H1 (cell line): ENCODE results near the gene BPGM. TPM values are rescaled to one million over a fixed set of nuclear protein-coding genes. Genes with fewer than 3 reads are reported as not detected.

Source experiments
- CTCF ChIA-PET: fragments of 300-600 bp; sonication (Branson Sonifier 250); formaldehyde crosslinking; loops from one replicate; lab custom pipeline; 2021; ENCODE audit not compliant: partially characterized antibody; lab: Charles Lee
- POLR2A ChIA-PET: fragments of 300-600 bp; sonication (Branson Sonifier 250); formaldehyde crosslinking; loops from one replicate; lab custom pipeline; 2021; ENCODE audit warnings: inconsistent platforms; ENCODE audit not compliant: partially characterized antibody; lab: Charles Lee
- DNase-seq, 2 experiments: peaks; one replicate each; pipeline versions ENCODE4 v3.0.0 to v3.0.0-alpha.2; 2010 to 2022; ENCODE audit warnings: low spot score in 2 of 2, low read depth in 1 of 2, mixed read lengths in 1 of 2
- FAIRE-seq: peaks from 2 replicates; lab custom pipeline; 2011; peaks lifted over from hg19 to GRCh38; lab: Jason Lieb, UNC
- H2AFZ ChIP-seq: 2 replicates; pipeline ENCODE4 v1.8.1; 2012; ENCODE audit warnings: low read length, inconsistent platforms
- H2AK5ac ChIP-seq: 2 replicates; pipeline ENCODE4 v1.6.1; 2013; ENCODE audit warnings: low read depth, low read length
- H2BK120ac ChIP-seq: replicated peaks from 2 replicates; pipeline ENCODE3; 2013; ENCODE audit warnings: low read depth, low read length, inconsistent platforms
- H2BK12ac ChIP-seq: 2 replicates; pipeline ENCODE4 v1.6.1; 2013; ENCODE audit warnings: low read depth, low read length
- H2BK15ac ChIP-seq: 2 replicates; pipeline ENCODE4 v1.6.1; 2013; ENCODE audit warnings: low read length
- H2BK20ac ChIP-seq: 2 replicates; pipeline ENCODE4 v1.6.1; 2013; ENCODE audit warnings: low read length
- H2BK5ac ChIP-seq: 2 replicates; pipeline ENCODE4 v1.6.1; 2013; ENCODE audit warnings: low read depth, low read length
- H3K14ac ChIP-seq: 2 replicates; pipeline ENCODE4 v1.6.1; 2013; ENCODE audit warnings: inconsistent platforms; ENCODE audit not compliant: insufficient read length
- H3K18ac ChIP-seq: 2 replicates; pipeline ENCODE4 v1.6.1; 2013; ENCODE audit warnings: low read length; ENCODE audit errors: extremely low read depth
- H3K23ac ChIP-seq: 2 replicates; pipeline ENCODE4 v1.6.1; 2013; ENCODE audit warnings: inconsistent platforms; ENCODE audit not compliant: insufficient read length
- H3K23me2 ChIP-seq: 2 replicates; pipeline ENCODE4 v1.6.1; 2013; ENCODE audit warnings: low read depth, low read length
- H3K27ac ChIP-seq: 2 replicates; pipeline ENCODE4 v1.6.1; 2011; ENCODE audit warnings: low read depth, low read length, inconsistent platforms
- H3K27me3 ChIP-seq, 4 experiments: replicated peaks in 1 of 4; 1 replicate in 1 of 4; 2 replicates in 3 of 4; pipeline versions ENCODE4 v1.6.1 to v1.8.1; 2011 to 2013; ENCODE audit warnings: low read length in 3 of 4, mild to moderate bottlenecking in 3 of 4, inconsistent platforms in 2 of 4, mixed read lengths in 2 of 4, moderate library complexity in 1 of 4; ENCODE audit not compliant: control insufficient read depth in 3 of 4, insufficient read depth in 3 of 4; ENCODE audit errors: extremely low read depth in 1 of 4
- H3K36me3 ChIP-seq, 4 experiments: 2 replicates each; pipeline versions ENCODE4 v1.6.1 to v1.8.1; 2011 to 2013; ENCODE audit warnings: mild to moderate bottlenecking in 4 of 4, low read length in 3 of 4, moderate library complexity in 2 of 4, control low read depth in 1 of 4, inconsistent platforms in 1 of 4; ENCODE audit not compliant: insufficient read depth in 4 of 4, control insufficient read depth in 2 of 4
- H3K4ac ChIP-seq: replicated peaks from 2 replicates; pipeline ENCODE3; 2013; ENCODE audit warnings: low read length, low read depth, mixed read lengths, inconsistent platforms; ENCODE audit not compliant: insufficient read length
- H3K4me1 ChIP-seq, 4 experiments: replicated peaks in 1 of 4; 1 replicate in 1 of 4; 2 replicates in 3 of 4; pipeline versions ENCODE4 v1.6.1 to v1.8.1; 2011 to 2013; ENCODE audit warnings: low read length in 3 of 4, inconsistent platforms in 2 of 4, mixed read lengths in 1 of 4; ENCODE audit not compliant: insufficient read depth in 4 of 4, control insufficient read depth in 3 of 4
- H3K4me2 ChIP-seq, 2 experiments: 2 replicates each; pipeline versions ENCODE4 v1.6.1 to v1.8.1; 2011 to 2013; ENCODE audit warnings: low read depth in 2 of 2, low read length in 2 of 2, control low read depth in 1 of 2, inconsistent platforms in 1 of 2, mild to moderate bottlenecking in 1 of 2; ENCODE audit not compliant: insufficient read depth in 1 of 2
- H3K4me3 ChIP-seq, 4 experiments: fragments of 200-600, 300-600 bp in 1 of 4; sonication (generic), shearing (Covaris generic), sonication (Bioruptor Twin) in 1 of 4; 2 replicates each; pipeline versions ENCODE4 v1.5.1 to v1.8.1; 2011 to 2016; ENCODE audit warnings: low read length in 4 of 4, low read depth in 3 of 4, control low read depth in 2 of 4, inconsistent platforms in 2 of 4, mild to moderate bottlenecking in 2 of 4, mixed read lengths in 1 of 4, moderate library complexity in 1 of 4; ENCODE audit not compliant: insufficient read depth in 2 of 4; ENCODE audit errors: extremely low read depth in 1 of 4
- H3K56ac ChIP-seq: replicated peaks from 2 replicates; pipeline ENCODE3; 2013; ENCODE audit warnings: low read depth, mild to moderate bottlenecking, mixed read lengths, low read length, inconsistent platforms; ENCODE audit not compliant: insufficient read length
- H3K79me1 ChIP-seq: 2 replicates; pipeline ENCODE4 v1.6.1; 2013; ENCODE audit warnings: low read depth, low read length, control low read depth
- H3K79me2 ChIP-seq, 2 experiments: 2 replicates each; pipeline versions ENCODE4 v1.6.1 to v1.8.1; 2012 to 2013; ENCODE audit warnings: low read length in 2 of 2, mild to moderate bottlenecking in 2 of 2, inconsistent platforms in 1 of 2; ENCODE audit not compliant: insufficient read depth in 2 of 2, control insufficient read depth in 1 of 2
- H3K9ac ChIP-seq, 4 experiments: replicated peaks in 1 of 4; 1 replicate in 1 of 4; 2 replicates in 3 of 4; pipeline versions ENCODE4 v1.6.1 to v1.8.1; 2011 to 2013; ENCODE audit warnings: low read depth in 3 of 4, low read length in 3 of 4, control low read depth in 2 of 4, mild to moderate bottlenecking in 2 of 4, moderate library complexity in 2 of 4, inconsistent platforms in 1 of 4; ENCODE audit errors: extremely low read depth in 1 of 4
- H3K9me3 ChIP-seq, 2 experiments: 2 replicates each; pipeline versions ENCODE4 v1.6.1 to v1.8.1; 2012 to 2013; ENCODE audit warnings: mild to moderate bottlenecking in 2 of 2, moderate library complexity in 2 of 2, control low read depth in 1 of 2, inconsistent platforms in 1 of 2, low read depth in 1 of 2, low read length in 1 of 2, mixed read lengths in 1 of 2; ENCODE audit not compliant: insufficient read depth in 2 of 2
- H4K20me1 ChIP-seq, 2 experiments: replicated peaks in 1 of 2; 2 replicates each; pipeline versions ENCODE3 to v1.8.1; 2011 to 2013; ENCODE audit warnings: inconsistent platforms in 2 of 2, low read length in 2 of 2, mild to moderate bottlenecking in 1 of 2; ENCODE audit not compliant: insufficient read depth in 2 of 2, control insufficient read depth in 1 of 2
- H4K5ac ChIP-seq: 2 replicates; pipeline ENCODE4 v1.6.1; 2013; ENCODE audit warnings: low read length, low read depth, mixed read lengths, inconsistent platforms; ENCODE audit not compliant: insufficient read length
- H4K8ac ChIP-seq: 2 replicates; pipeline ENCODE4 v1.8.0; 2013; ENCODE audit warnings: mild to moderate bottlenecking, moderate library complexity, low read length, inconsistent platforms; ENCODE audit not compliant: insufficient read depth; ENCODE audit errors: extremely low read depth
- H4K91ac ChIP-seq: replicated peaks from 2 replicates; pipeline ENCODE3; 2013; ENCODE audit warnings: low read length, mixed read lengths, inconsistent platforms; ENCODE audit not compliant: insufficient read length
- ATF2 ChIP-seq: IDR thresholded peaks from 2 replicates; pipeline ENCODE4 v1.6.1; 2012; ENCODE audit warnings: low read length, inconsistent platforms
- CREB1 ChIP-seq: IDR thresholded peaks from 2 replicates; pipeline ENCODE4 v1.6.1; 2012; ENCODE audit warnings: inconsistent platforms
- EP300 ChIP-seq, 2 experiments: IDR thresholded peaks; 1 replicate in 1 of 2; 2 replicates in 1 of 2; pipeline ENCODE4 v1.6.1; 2011 to 2012; ENCODE audit warnings: low read depth in 2 of 2, low read length in 2 of 2, mild to moderate bottlenecking in 2 of 2, borderline replicate concordance in 1 of 2, inconsistent platforms in 1 of 2, moderate library complexity in 1 of 2
- FOSL1 ChIP-seq: IDR thresholded peaks from 2 replicates; pipeline ENCODE4 v1.6.1; 2011; ENCODE audit warnings: mild to moderate bottlenecking, low read depth, low read length, moderate library complexity; ENCODE audit not compliant: insufficient read depth
- MAFK ChIP-seq: IDR thresholded peaks from 2 replicates; pipeline ENCODE4 v1.6.1; 2012; ENCODE audit warnings: low read depth, mild to moderate bottlenecking, improper control_type of control experiment, low read length
- POLR2AphosphoS5 ChIP-seq: IDR thresholded peaks from 2 replicates; pipeline ENCODE4 v1.6.1; 2011; ENCODE audit warnings: low read depth, low read length
- WGBS, 2 experiments: shearing (Covaris generic) in 1 of 2; methylation state at CpG; one replicate each; pipeline versions ENCODE4 v1.1.6 to v1.1.7; 2013 to 2015; ENCODE audit warnings: low lambda C conversion rate in 2 of 2, mixed read lengths in 2 of 2, inconsistent platforms in 1 of 2, low coverage in 1 of 2, missing lambda C conversion rate in 1 of 2; ENCODE audit not compliant: insufficient replicate concordance in 2 of 2, insufficient coverage in 1 of 2, insufficient read length in 1 of 2; ENCODE audit errors: extremely low coverage in 1 of 2, missing lambda C conversion rate in 1 of 2; 5-methylcytosine and 5-hydroxymethylcytosine counted together
- polyA plus RNA-seq, 7 experiments: library from polyadenylated mRNA; depleted of rRNA in 3 of 7; stranded (reverse) in 5 of 7; unstranded in 2 of 7; fragments of >200 nt in 5 of 7; fragments of 200-250 nt in 2 of 7; gene quantifications; 1 replicate in 5 of 7; 2 replicates in 1 of 7; 4 replicates in 1 of 7; pipeline versions ENCODE4 v1.2.1 to v1.2.3, GENCODE V29; 2011 to 2013; ENCODE audit warnings: missing spikeins in 2 of 7, mixed read lengths in 2 of 7
- total RNA-seq: library from RNA; stranded (reverse); fragmentation: NEBNext Ultra II Directional; extraction: Animal tissue kit (Norgen Biotek cat#: 25700); gene quantifications from 2 replicates; pipeline ENCODE4 v1.2.1, GENCODE V29; 2021

The BPGM gene
- total and polyA plus RNA-seq, 2 of the 8 experiments (the other 6 are each of a cell fraction or from before 2014, with no cell fraction given): 9.7 to 15.3 TPM

DNA sequence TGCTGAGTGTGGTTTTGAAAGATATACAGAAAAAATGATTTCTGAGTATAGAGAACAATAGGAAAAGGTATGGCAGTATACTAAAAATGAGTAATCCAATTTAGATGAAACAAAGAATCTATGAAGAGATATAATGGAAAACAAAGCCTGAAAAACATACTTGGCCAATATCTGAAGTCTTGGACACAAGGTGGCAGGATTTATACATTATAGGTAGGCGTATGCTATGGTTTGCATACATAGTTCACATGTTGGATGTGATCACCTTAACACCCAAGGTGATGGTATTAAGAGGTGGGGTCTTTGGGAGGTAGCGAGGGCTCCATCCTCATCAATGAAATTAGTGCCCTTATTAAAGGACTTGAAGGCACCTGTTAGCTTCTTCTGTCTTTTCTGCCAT is 34.5 kb upstream of the BPGM start:
- no peak overlapping the region for H4K5ac ChIP-seq
- no peak overlapping the region for H3K14ac ChIP-seq
- ChIA-PET CTCF (interaction anchor here (0.6 to 1.9 kb wide), 5 partner anchors 10 to 191 kb away, joined by 3 to 5 read pairs (median 4); no protein-coding TSS in a partner anchor), POLR2A (no interaction called here)
- no peak overlapping the region for H2BK120ac ChIP-seq
- no peaks in the 10 kb centered on the region for H3K79me2 ChIP-seq
- no peaks in the 10 kb centered on the region for H3K23me2 ChIP-seq
- no peak overlapping the region for H2BK5ac ChIP-seq
- H3K79me1 ChIP-seq: no peaks in the 10 kb centered on the region
- no peak overlapping the region for H2BK20ac ChIP-seq
- H3K9ac ChIP-seq: no peak overlapping the region
- no peak overlapping the region for H3K27ac ChIP-seq
- FAIRE-seq (no peak), DNase-seq (no peak)
- no peak overlapping the region for H2AFZ ChIP-seq
- no peak overlapping the region for H3K56ac ChIP-seq
- no peaks in the 10 kb centered on the region for H4K20me1 ChIP-seq
- H3K9me3 ChIP-seq: no peaks in the 10 kb centered on the region
- no peak overlapping the region for H3K4me3 ChIP-seq
- H3K27me3 ChIP-seq: peaks cover 0 to 3% (median under 1%) of the 10 kb centered on the region in 4 experiments; a peak in 3 of 7 replicates
- H2BK12ac ChIP-seq: no peak overlapping the region
- H3K4me1 ChIP-seq: no peaks in the 10 kb centered on the region
- no peak overlapping the region for H3K18ac ChIP-seq
- no peak overlapping the region for H2AK5ac ChIP-seq
- no peak overlapping the region for H2BK15ac ChIP-seq
- no peak overlapping the region for H4K91ac ChIP-seq
- TF ChIP-seq CREB1: no peak
- TF ChIP-seq POLR2AphosphoS5: no peak
- TF ChIP-seq FOSL1: no peak
- TF ChIP-seq MAFK: no peak
- TF ChIP-seq ATF2: no peak
- no peak for TF ChIP-seq EP300 (IDR thresholded peaks at IDR 0.05; ENCODE audit: borderline replicate concordance in 1 of 2, low read depth in 2 of 2, low read length in 2 of 2)
- TF ChIP-seq, all 59 proteins: peak for 0
- no peak overlapping the region for H3K4me2 ChIP-seq
- no peak overlapping the region for H4K8ac ChIP-seq
- WGBS, 2 experiments: 85% methylated on average over 2 of the region's 2 CpGs; no CpG with 5 or more reads in 1 of the 2 experiments
- no peak overlapping the region for H3K23ac ChIP-seq
- H3K4ac ChIP-seq: no peak overlapping the region
- no peaks in the 10 kb centered on the region for H3K36me3 ChIP-seq
